AG04450 (cell line): ENCODE results near the gene SSH3. TPM values are rescaled to one million over a fixed set of nuclear protein-coding genes. Genes with fewer than 3 reads are reported as not detected.

Source experiments
- CTCF ChIA-PET: fragments of 300-600, 350-600 bp; formaldehyde crosslinking; extraction: SDS; loops from one replicate; lab custom pipeline; 2022; ENCODE audit warnings: antibody characterized with exemption, inconsistent platforms; lab: Charles Lee
- POLR2A ChIA-PET: fragments of 350-600 bp; formaldehyde crosslinking; extraction: SDS; loops from one replicate; lab custom pipeline; 2021; ENCODE audit warnings: antibody characterized with exemption, inconsistent platforms; lab: Yijun Ruan, JAX
- DNase-seq: peaks from one replicate; pipeline ENCODE4 v3.0.0-alpha.2; 2011; ENCODE audit warnings: low read depth, low spot score
- H3K27ac ChIP-seq: one replicate; pipeline ENCODE4 v1.5.1; 2012; ENCODE audit warnings: low read depth, low read length, control low read depth
- H3K27me3 ChIP-seq: one replicate; pipeline ENCODE4 v1.6.0; 2012; ENCODE audit warnings: low read length; ENCODE audit not compliant: control insufficient read depth, insufficient read depth
- H3K4me3 ChIP-seq: 2 replicates; pipeline ENCODE4 v1.5.1; 2011; ENCODE audit warnings: mild to moderate bottlenecking, low read depth, low read length, control low read depth
- H3K9me3 ChIP-seq: 2 replicates; pipeline ENCODE4 v1.5.1; 2012; ENCODE audit warnings: low read length; ENCODE audit not compliant: control insufficient read depth, insufficient read depth
- CTCF ChIP-seq: IDR thresholded peaks from 2 replicates; pipeline ENCODE4 v1.5.1; 2011; ENCODE audit warnings: low read depth, low read length, control low read depth, inconsistent platforms
- polyA plus RNA-seq: library from polyadenylated mRNA; depleted of rRNA; stranded (reverse); fragments of >200 nt; gene quantifications from 2 replicates; pipeline ENCODE4 v1.2.3, GENCODE V29; 2011

SSH3 gene
- polyA plus RNA-seq, 1 experiment = 16.5 TPM

- no peak for TF ChIP-seq CTCF
- Histone ChIP-seq H3K4me3 (peak overlapping the region; percentile 79), H3K27me3 (no peaks in the 10 kb centered on the region), H3K27ac (no peak overlapping the region), H3K9me3 (no peaks in the 10 kb centered on the region; the same call in 1 of the 2 replicates)
- ChIA-PET POLR2A (interaction anchor here (0.8 kb wide), 1 partner anchor 13 kb away, joined by 4 read pairs; no protein-coding TSS in a partner anchor), CTCF (interaction anchor here (2.3 kb wide), 1 partner anchor 13 kb away, joined by 9 read pairs; no protein-coding TSS in a partner anchor)
- no peak for DNase-seq
These were observed 1.3 kb downstream of the SSH3 start for GRCh38 chr11:67304511-67305113.

- POLR2A ChIA-PET = no interaction called here
- Histone ChIP-seq H3K4me3 (no peak overlapping the region), H3K9me3 (no peaks in the 10 kb centered on the region; the same call in 1 of the 2 replicates), H3K27ac (no peak overlapping the region), H3K27me3 (no peaks in the 10 kb centered on the region)
- CTCF ChIA-PET = no interaction called here
- no peak for TF ChIP-seq CTCF
- no peak for DNase-seq
These were observed 3.6 kb downstream of the SSH3 start for GRCh38 chr11:67306769-67307544.

- no peaks in the 10 kb centered on the region; the same call in 1 of the 2 replicates for H3K9me3 ChIP-seq
- no peak overlapping the region for H3K4me3 ChIP-seq
- no peaks in the 10 kb centered on the region for H3K27me3 ChIP-seq
- H3K27ac ChIP-seq = no peak overlapping the region
- ChIA-PET CTCF (no interaction called here), POLR2A (no interaction called here)
- no peak for DNase-seq
- TF ChIP-seq CTCF = no peak
These were observed 4.2 kb downstream of the SSH3 start for GRCh38 chr11:67307545-67308001.

GRCh38 chr11:67308031-67308866, 4.9 kb downstream of the SSH3 start:
- H3K9me3 ChIP-seq = no peaks in the 10 kb centered on the region; the same call in 1 of the 2 replicates
- H3K4me3 ChIP-seq = no peak overlapping the region
- no peaks in the 10 kb centered on the region for H3K27me3 ChIP-seq
- POLR2A ChIA-PET = interaction anchor here (0.6 kb wide), 1 partner anchor 41 kb away, joined by 4 read pairs; no protein-coding TSS in a partner anchor
- CTCF ChIA-PET = interaction anchor here (0.6 to 1.5 kb wide), 4 partner anchors 9 to 46 kb away, joined by 3 to 6 read pairs (median 4); partner anchors contain the start of gene ANKRD13D
- TF ChIP-seq CTCF = no peak
- no peak overlapping the region for H3K27ac ChIP-seq
- DNase-seq = no peak
